Measurements from ENCODE around the gene GRIN1.
A peak's percentile ranks its signal among the peaks of the same experiment; 100 is the strongest.

Gene GRIN1

DNA sequence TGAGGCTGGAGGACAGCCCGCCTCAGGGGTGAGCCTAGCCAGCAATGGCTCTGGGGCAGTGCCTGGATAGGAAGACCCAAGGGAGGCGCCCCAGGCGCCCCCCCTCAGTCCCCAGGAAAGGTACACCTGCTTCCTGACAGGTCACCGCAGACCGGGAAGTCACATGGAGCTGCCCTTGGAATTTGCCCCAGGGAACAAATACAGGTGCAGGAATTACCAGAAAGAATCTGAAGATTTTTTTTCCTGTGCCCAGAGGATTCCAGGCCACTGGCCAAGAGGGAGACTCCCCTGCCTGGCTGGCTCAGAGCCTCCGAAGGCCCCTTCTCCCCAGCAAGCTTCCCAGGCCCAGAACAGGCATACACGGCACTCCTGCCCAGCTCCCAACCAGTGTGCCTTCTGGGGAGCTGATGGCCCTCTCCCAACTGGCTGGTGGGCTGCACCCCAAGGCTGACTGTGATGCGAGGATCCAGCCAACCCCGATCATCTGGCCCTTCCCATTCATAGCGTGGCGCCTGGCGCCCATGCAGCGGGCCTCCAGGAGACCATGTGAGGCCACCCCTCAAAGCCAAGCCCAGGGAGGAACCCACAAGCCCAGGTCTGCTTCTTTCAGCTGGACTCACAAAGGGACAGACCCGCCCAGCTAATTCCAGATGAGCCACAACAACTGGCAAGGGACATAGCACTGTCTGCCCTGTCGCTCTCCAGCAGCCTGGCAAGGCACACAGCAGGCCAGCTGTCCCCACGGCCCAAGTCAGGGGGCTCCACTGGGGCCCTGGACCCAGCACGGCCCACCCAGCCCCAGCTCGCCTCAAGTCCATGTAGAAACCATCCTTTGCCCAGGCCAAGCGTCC, 59.3 kb downstream of the GRIN1 start:
- no peak for DNase-seq

DNA sequence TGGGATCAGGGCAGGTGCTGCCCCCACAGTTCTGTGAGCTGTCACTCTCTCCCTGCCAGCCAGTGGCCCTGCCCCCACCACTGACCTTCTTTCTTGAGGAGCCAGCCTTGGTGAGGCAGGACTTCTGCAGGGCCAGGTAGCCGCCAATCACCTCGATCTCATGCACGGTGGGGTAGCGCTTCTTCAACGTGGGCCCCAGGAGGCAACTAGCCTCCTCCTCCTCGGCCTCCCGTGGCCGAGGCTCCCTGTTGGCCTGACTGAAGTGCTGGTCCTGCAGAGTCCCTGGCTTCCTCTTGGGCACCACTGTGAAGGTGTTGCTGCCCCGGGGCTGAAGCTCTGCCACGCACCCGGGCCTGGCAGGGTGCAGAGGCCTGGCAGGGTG, 59.9 kb downstream of the GRIN1 start:
- no peak for DNase-seq

DNA sequence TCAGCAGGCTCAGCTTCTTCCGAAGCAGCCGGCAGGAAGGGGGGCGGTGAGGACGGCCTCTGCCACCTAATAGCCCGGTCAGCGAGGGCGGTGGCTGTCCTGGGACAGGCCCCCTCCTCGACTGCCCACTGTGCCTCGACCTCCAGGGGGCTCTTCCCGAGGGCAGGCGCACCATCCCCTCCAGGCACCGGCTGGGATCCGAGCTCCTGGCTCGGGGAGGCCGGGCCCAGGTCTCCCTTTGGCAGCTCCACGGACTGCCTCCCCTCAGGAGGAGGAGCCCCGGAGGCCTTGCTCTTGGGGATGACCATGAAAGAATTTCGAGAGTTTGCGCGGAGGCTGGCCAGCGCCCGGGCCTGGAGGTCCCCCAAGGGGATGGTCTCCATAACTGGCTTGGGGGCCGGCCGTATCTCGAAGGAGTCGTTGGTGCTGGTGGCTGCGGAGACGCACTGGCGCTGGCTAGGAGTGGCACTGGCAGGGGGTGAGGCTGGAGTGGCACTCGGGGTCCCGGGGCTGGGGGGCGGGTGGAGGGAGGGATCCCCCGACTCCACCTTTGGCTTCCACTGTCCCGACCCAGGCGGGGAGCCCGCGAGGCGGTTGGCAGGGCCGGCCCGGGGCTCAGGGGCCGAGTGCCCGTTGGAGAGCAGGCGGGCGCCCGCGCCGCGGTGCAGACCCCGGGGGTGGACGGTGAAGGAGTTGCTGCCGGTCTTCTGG, 60.6 kb downstream of the GRIN1 start:
- DNase-seq, result no peak

DNA sequence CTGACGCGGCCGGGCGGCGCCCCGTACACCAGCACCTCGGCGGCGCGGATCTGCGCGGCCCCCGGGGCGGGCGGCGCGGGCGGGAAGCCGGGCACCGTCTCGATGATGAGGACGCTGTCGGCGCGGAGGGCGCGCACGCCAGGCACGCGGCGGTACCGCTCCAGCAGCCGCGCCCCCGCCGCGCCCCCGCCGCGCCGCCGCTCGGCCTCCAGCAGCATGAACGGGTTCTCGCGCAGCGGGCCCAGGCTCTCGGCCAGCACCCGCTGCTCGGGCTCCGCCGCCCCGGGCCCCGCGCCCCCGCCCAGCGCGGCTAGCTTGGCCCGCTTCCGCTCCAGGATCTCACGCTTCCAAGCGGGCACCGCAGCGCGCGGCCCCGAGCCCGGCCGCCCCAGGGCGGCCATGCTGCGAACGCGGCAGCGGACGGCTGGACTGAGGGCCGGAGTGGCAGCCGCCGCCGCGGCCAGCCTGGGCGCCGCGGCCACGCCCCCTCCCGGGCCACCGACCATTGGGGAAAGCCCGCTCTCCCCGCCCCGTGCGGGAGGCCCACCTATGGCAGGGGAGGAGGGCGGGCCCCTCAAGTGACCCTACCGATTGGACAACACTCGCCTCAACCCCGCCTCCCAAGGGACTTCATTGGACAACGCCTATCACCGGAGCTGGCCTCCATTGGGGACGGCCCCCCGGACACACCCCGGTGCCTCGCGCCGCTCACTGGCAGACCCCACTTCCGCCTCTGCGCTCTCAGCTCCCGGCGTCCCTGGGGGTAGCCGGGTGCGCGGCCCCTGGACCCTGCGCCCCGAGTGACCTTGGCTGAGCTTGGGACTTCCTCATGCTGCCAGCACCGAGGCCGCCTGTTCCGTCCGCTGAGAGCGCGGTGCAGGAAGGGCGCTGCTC, 61.6 kb downstream of the GRIN1 start, which contains the start of gene TPRN:
TPRN (minus strand) TSS at position 431 of the 894 bp plus-strand sequence; CDS start at position 401, 30 bp downstream.
- DNase-seq, result peak; percentile 96 to 97

DNA sequence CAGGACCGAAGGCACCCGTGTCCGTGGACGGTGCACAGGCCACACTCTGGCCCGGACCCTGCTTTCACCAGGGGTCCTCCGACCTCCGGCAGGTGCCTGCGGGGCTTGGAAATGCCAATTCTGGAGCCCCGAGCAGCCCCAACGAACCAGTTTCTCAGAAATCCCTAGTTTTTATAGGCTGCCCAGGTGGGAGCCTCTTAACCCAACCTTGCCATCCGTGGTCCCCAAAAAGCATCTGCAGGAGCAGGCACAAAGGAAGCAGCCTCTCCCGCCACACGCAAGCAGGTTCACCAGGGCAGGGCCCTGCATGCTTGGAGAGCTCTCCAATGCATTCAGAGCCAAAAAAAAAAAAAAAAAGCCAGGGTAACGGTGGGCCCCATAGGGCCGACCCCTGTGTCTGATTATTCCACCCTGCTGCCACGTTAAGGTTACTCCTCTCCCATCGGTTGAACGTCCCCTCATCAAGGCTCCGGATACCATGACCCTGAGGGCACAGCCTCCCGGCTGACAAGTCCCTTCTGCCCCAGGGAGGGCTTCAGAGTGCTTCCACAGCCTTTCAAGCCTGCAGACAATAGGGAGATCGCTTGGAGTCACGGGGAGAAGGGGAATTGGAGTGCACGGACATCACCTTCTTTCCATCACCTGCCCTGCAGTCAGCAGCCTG, 62.4 kb downstream of the GRIN1 start:
- DNase-seq, result no peak

DNA sequence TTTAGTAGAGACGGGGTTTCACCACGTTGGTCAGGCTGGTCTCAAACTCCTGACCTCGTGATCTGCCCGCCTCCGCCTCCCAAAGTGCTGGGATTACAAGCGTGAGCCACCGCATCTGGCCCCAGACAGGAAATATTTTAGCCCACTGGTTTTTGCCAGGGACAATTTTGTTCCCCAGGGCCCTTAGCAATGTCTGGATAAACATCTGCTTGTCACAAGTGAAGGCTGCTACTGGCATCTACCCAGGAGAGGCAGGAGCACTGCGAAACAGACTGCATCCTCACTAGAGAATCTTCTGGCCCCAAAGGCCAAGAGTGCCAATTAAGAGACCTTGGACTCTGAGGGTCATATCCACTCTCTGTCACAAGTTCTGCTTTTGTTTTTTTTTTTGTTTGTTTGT, 64.0 kb downstream of the GRIN1 start:
- no peak for DNase-seq

DNA sequence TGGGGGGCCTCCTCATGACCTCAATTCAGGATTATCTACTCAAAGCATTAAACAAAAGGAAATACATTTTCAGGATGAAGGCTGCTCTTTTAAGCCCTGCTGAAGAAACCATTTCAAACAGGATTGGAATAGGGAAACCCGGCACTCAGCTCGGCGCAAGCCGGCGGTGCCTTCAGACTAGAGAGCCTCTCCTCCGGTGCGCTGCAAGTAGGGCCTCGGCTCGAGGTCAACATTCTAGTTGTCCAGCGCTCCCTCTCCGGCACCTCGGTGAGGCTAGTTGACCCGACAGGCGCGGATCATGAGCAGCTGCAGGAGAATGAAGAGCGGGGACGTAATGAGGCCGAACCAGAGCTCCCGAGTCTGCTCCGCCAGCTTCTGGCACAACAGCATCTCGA, 65.8 kb downstream of the GRIN1 start:
- DNase-seq, result no peak

DNA sequence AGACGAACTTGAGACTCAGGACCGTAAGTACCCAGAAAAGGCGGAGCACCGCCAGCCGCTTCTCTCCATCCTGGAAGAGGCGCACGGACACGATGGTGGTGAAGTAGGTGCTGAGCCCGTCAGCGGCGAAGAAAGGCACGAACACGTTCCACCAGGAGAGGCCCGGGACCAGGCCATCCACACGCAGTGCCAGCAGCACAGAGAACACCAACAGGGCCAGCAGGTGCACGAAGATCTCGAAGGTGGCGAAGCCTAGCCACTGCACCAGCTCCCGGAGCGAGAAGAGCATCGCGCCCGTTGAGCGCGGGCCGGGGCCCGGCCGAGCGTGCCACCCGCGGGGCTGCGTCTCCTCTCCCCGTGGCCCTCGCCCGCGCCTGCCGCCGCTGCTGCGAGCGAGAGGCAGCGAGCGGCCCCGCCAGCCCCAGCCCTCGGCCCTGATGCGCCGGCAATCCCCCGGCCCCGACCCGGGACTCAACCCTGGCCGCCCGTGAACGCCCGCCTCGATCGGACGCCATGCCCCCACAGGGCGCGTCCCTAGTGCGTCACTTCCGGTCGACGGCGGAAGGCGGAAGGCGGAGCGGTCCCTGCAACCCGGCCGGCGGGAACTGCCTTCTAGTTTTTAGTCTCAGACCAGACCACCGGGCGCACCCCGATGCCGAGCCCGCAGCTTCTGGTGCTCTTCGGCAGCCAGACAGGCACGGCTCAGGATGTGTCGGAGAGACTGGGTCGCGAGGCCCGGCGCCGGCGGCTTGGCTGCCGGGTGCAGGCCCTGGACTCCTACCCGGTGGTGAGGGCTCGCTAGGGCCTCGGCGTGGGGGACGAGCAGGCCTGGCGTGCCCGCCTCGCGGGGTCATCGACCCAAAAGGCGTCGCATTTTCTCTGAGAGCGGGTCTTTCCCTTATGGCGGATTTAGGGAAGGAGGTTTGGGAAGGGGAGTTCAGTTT, 66.4 kb downstream of the GRIN1 start, which contains the start of the genes NDOR1 and TMEM203:
NDOR1 (plus strand) TSS at position 575 of the 944 bp plus-strand sequence; CDS start at position 653, 78 bp downstream.
TMEM203 (minus strand) TSS at position 523 of the 944 bp plus-strand sequence; CDS start at position 289, 234 bp downstream.
- peak; percentile 33 to 73 for DNase-seq

DNA sequence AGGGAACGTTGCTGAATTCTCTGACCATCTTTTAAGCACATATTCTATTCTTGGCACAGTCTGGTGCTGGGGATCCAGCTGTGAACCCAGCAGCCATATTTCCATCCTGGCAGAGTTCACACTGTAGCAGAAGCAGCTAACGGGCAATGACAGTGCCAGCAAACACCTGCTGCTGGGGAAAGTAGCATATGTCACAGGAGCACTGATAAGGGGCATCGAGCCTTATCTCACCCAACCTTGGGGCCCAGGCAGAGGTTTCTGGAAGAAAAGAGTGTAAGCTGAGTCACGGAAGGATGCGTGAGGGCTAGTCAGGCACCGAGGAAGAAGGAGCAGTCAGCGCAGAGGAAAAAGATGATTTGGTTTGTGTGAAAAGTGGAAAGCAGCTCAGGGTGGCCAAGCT, 67.6 kb downstream of the GRIN1 start:
- DNase-seq, result no peak

DNA sequence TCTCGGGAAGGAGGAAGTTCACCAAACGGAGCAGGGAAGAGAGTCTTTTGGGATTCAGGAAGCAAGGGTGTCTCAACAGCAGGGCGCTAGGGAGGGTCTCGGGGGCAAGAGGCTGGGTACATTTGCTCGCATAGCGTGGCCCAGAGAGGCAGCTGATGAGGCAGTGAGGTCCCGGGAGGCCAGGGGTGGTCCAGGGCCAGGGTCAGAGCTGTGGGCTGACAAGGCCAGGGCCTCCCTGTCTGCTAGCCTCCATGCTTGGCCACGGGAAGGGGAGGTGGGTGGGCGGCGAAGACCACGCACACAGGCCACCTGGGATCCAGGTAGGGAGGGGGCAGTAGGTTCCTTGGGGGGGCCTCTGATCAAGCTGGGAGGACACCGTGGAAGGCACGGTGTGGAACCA, 72.6 kb downstream of the GRIN1 start:
- no peak for DNase-seq

DNA sequence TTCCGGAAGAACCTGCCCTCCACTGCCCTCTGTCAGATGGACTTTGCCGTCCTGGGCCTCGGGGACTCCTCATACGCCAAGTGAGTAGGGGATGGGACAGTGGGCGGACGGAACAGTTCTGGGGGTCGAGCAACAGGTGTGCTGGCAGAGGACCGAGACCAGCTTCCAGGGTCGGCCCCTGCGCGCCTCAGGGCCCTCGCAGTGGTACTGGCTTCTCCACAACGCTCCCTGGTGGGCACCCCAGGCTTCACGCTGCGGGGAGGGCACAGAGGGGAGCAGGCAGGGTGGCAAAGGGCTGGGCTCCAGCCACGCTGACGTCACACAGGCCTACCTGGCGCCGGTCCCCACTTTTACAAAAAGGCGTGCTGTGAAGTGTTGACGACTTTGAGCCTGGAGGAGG, 73.6 kb downstream of the GRIN1 start:
- DNase-seq, result no peak

DNA sequence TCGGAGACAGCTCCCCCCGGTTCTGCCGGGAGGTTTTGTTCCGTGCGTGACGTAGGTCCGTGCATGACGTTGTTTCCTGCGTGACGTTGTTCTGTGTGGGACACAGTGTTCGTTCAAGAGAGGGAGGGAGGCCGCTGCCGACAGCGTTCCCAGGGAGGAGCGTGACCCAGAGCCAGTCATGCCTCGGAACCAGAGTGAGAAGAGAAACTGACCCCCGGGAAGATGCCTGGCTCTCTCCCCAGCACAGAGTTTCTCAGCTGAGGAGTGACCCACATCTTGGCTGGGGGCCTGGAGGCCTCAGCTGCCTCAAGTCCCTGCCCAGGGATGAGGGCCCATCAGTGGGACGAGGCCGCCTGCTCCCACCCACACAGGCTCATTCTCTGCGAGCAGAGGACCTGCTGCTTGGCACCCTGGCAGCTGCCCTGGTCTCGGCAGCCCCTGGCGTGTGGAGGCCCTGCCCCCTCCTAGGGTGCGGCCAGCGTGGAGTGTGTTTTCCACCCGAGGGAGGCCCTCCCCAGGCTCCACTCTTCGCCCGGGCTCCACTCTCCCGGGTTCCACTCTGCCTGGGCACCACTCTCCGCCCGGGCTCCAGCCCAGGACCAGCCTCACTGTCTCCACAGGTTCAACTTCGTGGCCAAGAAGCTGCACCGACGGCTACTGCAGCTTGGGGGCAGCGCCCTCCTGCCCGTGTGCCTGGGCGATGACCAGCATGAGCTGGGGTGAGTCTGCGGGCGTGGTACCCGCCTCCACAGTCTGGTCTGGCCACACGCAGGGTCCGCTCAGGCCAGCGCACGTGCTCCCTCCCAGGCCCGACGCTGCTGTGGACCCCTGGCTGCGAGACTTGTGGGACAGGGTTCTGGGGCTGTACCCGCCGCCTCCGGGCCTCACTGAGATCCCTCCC, 74.5 kb downstream of the GRIN1 start:
- DNase-seq, result no peak

DNA sequence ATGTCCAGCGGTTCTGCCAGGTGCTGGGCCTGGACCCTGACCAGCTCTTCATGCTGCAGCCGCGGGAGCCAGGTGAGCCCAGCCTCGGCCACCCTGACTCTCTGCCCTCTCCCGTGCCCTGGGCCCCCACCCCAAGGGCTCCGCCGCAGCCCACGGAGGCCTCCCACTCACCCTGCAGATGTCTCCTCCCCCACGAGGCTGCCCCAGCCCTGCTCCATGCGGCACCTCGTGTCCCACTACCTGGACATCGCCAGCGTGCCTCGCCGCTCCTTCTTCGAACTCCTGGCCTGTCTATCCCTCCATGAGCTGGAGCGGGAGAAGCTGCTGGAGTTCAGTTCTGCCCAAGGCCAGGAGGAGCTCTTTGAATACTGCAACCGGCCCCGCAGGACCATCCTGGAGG, 75.7 kb downstream of the GRIN1 start:
- DNase-seq, result no peak

DNA sequence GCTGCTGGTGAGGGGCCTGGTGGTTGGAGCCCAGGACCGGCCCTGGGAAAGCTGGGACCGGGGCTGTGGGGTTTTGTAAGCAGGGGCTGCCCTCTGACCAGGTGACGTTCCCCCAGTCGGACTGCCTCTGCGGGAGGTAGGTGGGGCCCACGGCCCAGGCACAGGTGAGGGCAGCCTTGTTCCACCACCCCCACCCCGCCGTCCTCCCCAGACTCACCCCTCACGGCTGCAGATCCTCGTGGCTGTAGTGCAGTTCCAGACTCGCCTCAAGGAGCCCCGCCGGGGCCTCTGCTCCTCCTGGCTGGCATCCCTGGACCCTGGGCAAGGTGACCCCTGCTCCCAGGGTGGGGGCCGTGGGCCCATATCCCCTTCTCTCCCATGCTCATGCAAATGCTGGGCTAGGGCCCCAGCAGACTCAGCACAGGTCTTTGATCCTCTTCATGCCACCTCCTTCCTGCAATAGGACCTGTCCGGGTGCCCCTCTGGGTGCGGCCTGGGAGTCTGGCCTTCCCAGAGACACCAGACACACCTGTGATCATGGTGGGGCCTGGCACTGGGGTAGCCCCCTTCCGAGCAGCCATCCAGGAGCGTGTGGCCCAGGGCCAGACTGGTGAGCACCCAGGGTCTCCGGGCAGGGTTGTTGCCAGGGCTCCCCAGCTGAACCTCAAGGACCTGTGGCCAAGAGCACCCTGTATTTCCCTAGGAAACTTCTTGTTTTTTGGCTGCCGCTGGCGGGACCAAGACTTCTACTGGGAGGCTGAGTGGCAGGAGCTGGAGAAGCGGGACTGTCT, 76.4 kb downstream of the GRIN1 start:
- no peak for DNase-seq

DNA sequence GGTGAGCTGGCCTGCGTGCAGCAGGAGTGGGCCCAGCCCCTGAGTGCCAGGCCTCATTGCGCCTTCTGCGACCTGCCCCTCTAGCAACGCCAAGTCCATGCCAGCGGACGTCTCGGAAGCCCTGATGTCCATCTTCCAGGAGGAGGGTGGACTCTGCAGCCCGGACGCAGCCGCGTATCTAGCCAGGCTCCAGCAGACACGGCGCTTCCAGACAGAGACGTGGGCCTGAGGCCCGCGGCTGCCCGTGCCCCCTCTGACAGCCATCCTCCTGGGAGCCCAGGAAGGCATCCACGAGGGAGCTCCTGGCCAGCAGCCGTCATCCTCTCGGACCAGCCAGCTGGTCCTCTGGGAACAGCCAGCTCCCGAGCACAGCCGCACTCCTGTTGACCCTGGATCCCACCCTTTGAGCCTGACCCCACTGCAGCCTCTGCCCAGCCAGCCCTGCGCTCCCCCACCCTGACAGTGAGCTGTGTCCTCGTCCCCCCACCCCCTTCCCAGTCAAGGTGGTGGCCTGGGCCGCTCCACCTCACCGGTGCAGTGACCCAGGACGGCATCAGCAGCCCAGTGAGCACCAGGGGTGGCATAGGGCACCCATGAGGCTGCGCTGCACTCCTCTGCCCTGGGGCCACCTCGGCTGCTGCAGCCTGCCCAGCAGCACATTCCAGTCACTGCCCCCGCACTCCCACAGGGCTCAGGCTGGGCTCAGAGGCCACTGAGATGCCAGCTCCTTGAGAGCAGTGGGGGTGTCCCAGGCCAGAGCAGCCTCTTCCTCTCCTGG, 77.4 kb downstream of the GRIN1 start:
- no peak for DNase-seq

DNA sequence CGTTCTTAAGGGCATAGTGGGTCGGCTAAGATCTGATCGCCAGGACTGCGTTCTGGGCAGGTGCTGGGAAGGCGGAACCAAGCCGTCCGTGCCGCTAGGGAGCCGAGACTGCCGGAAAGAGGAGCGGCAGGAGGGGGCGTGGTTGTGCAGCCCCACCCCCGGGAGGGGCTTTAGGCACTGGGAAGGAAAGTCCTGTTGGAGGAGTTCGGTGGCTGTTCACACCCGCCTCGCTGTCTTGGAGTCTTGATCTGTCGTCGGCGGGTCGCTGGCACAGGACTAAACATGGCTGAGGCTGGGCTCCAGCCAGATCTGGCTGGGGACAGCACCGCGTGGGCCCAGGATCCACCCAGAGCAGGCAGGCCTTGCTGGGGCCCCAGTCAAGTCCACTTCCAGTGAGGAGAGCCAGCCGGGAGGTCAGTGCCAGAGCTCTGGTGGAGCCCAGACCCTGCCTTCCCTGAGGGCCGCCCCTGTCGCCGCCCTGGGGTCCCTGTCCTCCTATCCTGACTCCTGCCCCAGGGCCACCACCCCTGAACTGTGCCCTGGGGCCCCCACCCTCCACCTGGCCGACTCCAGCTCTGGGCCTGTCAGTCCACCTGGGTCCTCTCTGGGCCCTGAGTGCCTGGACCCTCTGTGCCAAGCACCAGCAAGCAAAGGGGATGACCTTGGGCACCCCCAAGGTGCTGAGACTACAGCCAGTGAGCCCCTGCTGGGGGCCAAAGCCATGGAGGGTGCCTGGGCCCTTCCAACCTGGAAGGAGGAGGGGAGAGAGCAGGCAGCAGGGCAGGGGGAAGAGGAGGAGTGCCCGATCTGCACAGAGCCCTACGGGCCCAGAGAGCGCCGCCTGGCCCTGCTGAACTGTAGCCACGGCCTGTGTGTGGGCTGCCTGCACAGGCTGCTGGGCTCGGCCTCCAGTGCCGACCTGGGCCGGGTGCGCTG, 78.6 kb downstream of the GRIN1 start:
- no peak for DNase-seq

DNA sequence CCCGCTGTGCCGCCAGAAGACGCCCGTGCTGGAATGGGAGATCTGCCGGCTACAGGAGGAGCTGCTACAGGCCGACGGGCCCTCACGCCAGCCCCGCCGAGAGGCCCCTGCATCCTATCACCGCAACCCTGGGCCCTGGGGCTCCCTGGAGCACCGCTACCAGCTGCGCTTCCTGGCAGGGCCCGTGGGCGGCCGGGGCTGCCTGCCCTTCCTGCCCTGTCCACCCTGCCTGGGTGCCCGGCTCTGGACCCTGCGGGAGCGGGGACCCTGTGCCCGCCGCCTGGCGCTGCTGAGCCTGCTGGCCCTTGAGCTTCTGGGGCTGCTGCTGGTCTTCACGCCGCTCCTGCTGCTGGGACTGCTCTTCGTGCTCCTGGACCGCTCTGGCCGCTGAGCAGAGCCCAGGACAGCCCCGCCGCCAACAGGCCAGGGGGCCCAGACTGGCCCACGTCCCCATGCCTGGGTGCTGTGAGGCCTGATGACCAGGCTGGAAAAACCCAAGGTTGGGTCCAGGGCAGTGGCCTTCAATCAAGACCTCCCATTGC, 79.3 kb downstream of the GRIN1 start:
- DNase-seq, result no peak

Measured in NCI-H446 (cell line).